NK-92 (cell line): ENCODE measurements around the gene SLC39A7.

ENCODE experiments used
- DNase-seq: peaks from one replicate; lab custom pipeline; 2025; ENCODE audit not compliant: unreplicated experiment; lab: John Stamatoyannopoulos, UW

Gene SLC39A7

DNA sequence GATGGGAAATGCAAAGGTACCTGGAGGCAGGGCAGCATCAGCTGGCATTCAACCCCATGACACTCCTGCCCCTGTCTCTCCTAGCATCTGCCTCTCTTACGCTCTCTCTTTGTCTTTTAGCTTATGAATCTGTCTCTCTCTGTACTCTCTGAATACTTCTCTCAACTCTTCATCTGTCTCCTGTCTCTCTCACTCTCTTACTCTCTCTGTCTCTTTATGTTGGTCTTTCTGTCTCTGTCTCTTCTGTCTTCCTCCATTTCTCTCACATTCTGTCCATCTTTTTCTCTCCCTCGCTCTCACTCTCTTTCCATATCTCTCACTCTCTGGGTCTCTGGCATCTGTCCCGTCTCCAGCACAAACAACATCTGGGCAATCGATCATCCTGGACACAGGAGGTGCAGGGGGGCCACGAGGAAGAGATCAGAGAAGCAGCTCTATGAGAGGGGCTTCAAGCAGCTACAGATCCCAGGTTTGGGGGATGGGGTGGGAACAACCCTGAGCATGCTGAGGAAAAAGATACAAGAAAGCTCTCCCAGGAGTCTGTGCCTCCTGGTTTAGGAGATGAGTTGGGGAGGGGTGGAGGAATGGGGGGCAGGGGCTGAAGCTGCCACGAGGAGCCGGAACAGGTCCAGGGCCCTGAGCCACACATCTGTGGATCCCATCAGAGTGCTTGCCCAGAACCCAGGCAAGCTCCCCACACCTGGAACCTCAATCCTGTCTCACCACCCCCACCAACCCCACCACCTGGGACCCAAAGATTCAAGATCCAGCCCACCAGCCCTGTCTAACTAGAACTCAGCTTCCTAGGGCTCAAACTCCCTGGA lies 10.8 kb upstream of the SLC39A7 start:
- no peak for DNase-seq

DNA sequence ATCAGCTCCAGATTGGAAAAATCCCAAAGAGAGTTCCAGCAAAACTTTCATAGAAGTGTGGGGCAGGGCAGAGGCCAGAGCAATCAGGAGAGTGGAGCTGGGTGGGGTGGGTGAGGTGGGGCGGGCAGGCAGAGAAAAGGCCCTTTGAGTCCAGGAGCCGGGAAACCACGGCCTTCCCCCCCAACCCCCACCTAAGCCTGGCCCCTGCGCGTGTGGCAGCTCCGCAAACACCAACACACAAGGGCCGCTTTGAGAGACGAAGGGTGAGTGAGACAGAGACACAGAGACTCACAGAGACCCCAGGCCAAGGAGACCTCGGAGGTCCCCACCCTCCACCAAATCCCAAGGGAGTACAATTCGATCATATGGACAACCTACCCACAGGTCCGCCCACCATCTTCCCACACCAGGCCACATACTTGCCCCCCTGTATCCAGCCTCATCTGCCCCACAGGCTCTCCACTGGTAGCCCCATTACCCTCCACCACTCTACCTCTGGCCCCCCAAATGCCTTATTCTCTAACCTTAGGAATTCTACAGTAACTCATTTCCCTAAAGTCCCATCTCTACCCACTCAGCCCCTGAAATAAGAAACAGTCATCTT lies 10.1 kb upstream of the SLC39A7 start:
- no peak for DNase-seq

DNA sequence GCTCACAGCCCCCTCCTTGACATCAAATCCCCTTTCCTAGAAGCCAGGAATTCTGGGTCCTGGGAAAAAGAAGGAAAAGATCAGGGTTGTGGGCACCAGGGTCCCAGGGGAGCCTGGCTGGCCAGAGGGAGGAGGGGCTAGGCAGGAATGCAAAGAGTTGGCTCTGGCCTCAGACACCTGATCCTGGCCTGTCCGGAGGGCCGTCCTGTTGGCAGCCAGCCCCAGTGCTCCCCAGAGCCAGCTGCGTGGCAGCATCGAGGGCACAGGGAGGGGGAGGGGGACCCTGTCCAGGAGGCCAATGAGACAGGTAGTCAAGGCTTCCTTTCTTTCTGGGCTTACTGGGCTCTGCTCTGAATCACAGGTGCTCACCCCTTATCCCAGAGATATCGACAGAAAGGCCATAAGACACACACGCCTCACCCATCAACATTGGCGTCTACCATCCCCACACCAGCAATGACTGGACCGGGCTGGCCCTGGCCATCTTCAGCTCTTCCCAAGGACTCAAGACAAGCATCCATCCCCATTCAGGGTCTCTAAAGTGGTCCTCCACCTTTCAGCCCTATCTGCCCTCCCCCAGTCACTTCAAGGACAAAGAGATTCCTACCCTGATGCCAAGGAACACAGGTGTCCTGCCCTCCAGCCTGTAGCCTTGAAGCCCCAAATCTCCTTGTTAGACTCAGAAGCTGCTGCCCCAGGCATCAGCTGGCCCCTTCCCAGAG lies 9.1 kb upstream of the SLC39A7 start:
- no peak for DNase-seq

GRCh38 chr6:33192105-33192646 lies 8.5 kb upstream of the SLC39A7 start, which contains the start of gene COL11A2:
Gene COL11A2 (minus strand): TSS chr6:33192467. CDS start chr6:33192240, 227 bp downstream.
- no peak for DNase-seq

- no peak for DNase-seq
Observed at GRCh38 chr6:33192671-33193602, 7.7 kb upstream of the SLC39A7 start.

DNA sequence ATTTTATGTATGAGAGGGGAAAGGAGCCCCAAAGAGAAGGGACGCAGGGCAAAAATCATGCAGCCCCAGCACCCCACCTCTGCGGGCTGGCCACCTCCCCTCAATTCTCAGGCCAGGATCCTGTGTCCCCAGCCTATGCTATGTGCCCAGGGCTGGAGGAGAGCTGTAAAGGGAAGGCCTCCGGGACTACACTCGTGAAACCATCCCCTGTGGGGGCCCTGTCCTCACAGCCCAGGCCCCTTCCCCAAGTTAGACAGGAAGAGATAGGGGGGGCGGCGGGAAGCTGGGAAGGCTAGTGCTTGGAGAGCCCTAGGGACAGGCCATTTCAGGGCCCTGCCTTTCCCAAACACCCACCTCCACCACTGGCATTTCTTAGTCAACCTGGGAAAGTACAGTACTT lies 7.0 kb upstream of the SLC39A7 start:
- no peak for DNase-seq

GRCh38 chr6:33194431-33194979 lies 6.2 kb upstream of the SLC39A7 start:
- DNase-seq: no peak

GRCh38 chr6:33195304-33196165 lies 5.1 kb upstream of the SLC39A7 start:
- DNase-seq: no peak

DNA sequence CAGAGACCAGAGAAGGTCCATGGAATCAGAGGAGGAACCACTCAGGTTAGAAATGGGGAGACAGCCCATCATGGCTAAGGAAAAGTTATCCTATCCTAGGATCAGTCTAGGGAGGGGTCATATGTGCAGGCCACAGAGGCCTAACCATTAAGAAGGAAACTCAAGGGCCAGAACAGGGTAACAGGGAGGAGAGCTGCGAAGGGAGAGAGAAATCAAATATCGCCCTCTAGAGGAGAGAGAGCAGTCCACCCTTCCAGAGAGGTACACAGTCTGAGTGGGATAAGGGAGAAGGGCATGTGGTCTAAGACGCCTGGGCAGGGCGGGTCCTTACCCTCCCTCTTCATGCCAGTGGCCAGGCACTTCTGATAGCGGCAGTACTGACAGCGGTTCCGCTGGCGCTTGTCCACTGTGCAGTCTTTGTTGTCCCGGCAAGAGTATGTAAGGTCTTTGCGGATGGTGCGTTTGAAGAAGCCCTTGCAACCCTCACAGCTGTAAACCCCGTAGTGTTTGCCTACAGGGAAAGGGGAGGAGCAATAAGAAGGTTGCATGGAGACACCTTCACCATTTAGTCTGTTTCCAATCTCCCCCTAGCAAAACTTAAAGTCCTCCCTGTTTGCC lies 3.1 kb upstream of the SLC39A7 start:
- no peak for DNase-seq

- DNase-seq: no peak
Observed at GRCh38 chr6:33198159-33198852, 2.4 kb upstream of the SLC39A7 start.

GRCh38 chr6:33198853-33199436 lies 1.7 kb upstream of the SLC39A7 start:
- DNase-seq: no peak

GRCh38 chr6:33199687-33200218 lies 914 bp upstream of the SLC39A7 start:
- no peak for DNase-seq

DNA sequence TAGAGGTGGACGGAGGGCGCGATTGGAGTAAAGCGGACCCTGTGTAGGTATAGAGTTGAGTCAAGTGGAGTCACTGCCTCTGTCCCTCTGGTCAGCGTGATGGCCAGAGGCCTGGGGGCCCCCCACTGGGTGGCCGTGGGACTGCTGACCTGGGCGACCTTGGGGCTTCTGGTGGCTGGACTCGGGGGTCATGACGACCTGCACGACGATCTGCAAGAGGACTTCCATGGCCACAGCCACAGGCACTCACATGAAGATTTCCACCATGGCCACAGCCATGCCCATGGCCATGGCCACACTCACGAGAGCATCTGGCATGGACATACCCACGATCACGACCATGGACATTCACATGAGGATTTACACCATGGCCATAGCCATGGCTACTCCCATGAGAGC lies 479 bp downstream of the SLC39A7 start:
- DNase-seq: no peak

DNA sequence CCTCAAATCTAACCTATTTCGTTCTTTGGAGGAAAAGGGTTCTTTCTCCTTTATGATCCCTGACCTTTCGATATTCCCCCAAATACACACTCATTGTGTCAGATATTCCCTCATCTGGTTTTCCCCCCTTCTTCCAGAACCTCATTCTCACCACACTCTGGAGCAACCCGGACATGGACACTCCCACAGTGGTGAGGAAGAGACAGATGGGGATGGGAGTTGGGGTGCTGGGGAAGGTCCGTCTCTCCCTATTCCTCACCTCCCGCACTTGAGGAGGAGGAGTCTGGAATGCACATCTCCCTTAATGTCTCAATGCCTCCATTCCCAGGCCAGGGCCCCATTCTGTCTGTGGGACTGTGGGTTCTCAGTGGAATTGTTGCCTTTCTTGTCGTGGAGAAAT lies 1.3 kb downstream of the SLC39A7 start:
- no peak for DNase-seq

DNA sequence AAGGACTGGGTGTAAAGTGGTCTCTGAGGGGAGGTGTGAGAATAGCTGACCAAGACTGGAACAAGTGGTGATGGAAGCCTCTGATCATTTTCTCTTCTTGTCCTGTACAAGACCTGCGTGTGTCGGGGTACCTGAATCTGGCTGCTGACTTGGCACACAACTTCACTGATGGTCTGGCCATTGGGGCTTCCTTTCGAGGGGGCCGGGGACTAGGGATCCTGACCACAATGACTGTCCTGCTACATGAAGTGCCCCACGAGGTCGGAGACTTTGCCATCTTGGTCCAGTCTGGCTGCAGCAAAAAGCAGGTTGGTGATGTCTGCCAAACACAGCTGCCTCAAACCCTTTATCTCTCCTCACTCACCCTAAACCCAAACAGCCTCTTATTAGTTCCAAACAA lies 2.1 kb downstream of the SLC39A7 start:
- no peak for DNase-seq

DNA sequence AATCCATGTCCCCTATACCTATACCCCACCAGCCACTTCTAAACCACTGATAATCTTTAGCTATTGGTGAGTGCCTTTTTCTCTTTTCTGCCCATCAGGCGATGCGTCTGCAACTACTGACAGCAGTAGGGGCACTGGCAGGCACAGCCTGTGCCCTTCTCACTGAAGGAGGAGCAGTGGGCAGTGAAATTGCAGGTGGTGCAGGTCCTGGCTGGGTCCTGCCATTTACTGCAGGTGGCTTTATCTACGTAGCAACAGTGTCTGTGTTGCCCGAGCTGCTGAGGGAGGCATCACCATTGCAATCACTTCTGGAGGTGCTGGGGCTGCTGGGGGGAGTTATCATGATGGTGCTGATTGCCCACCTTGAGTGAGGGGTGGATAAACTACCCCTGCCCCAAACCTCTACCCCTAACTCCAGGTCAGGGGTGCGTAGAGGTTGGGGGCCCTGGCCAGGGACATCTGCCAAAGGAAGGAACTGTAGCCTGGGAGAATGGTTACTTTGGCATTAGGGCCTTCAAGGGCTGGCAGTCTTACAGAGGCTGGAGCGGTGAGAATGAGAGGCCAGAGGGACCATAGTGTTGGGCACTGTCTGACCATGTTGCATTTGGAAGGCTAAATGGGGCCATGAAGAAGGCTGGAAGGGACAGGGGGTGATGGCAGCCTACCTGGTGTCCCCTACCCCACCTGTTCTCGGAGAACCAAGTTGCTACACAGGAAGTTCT lies 2.9 kb downstream of the SLC39A7 start:
- DNase-seq: no peak

DNA sequence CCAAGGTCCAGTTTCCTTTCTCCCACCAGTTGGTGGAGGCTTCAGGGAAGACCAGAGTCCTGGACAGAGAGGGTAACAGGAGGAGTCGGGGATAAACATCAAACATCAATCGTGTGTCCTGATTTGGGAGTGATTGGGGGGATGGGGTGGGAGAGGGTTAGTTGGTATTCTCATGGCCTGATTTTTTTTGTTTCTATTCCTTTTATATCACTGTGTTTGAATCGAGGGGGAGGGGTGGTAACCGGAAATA lies 3.4 kb downstream of the SLC39A7 start:
- no peak for DNase-seq
